ENCODE data around the gene EBLN1. TPM values are rescaled to one million over a fixed set of nuclear protein-coding genes. Genes with fewer than 3 reads are reported as not detected.
"Not testable (repeated sequence)": the region's sequence is repeated elsewhere in the genome, so short reads cannot be mapped to it uniquely, and the experiment has no call there.

EBLN1 gene
- total RNA-seq, 1 experiment from 2014 or later, result 0.17 TPM

DNA sequence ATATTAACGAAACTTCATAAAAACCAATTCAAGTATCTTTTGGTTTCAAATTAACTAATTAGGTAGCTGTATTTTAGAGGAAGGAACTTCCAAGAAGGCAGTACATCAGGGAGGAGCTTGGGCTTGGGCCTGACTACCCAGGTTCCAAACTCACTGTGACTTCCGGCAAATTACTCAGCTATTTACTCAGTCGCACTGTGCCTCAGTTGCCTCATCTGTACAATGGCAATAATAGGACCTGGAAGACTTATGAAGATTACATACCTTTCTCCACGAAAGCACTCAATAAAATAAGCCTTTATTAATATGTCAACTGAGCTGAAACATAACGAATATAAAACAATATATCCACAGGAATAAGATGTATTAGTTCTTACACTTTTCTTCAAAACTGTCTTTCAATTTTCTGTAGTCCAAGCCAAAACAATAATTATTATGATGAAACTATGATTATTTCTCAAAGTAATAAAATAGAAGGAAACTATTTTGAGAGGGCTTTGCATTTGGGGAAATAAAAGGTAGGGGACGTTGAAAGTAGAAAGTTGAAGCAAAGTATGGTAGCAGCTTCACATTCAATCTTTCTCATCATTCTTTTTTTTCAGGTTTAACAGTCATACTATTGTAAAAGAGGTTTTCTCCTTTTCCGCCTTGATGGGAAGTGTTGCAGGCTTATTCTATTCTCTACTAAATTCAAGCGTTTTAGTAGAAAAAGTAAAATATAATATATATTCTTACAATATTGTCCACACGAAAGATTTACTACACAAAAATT, 10.5 kb upstream of the EBLN1 start:
- no peak for DNase-seq (ENCODE audit: low read depth)

DNA sequence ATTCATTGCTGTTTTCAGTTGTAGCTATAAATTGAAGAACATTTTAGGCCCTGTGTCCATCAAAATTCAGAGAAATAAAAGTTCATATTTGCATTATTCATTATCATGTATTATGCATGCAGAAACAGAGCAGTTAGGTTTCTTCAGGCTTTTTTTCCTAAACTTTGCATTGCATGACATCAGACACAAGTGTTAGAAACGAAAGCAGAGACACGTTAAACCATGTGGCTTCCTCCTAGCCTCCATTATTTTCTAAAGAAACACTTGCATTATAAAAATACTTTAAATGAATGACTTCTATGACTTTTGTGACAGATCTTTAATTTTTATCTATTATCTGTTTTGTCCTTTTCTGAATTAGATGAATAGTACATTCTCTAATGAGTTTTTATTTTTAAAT, 8.8 kb upstream of the EBLN1 start:
- DNase-seq (ENCODE audit: low read depth), result no peak

DNA sequence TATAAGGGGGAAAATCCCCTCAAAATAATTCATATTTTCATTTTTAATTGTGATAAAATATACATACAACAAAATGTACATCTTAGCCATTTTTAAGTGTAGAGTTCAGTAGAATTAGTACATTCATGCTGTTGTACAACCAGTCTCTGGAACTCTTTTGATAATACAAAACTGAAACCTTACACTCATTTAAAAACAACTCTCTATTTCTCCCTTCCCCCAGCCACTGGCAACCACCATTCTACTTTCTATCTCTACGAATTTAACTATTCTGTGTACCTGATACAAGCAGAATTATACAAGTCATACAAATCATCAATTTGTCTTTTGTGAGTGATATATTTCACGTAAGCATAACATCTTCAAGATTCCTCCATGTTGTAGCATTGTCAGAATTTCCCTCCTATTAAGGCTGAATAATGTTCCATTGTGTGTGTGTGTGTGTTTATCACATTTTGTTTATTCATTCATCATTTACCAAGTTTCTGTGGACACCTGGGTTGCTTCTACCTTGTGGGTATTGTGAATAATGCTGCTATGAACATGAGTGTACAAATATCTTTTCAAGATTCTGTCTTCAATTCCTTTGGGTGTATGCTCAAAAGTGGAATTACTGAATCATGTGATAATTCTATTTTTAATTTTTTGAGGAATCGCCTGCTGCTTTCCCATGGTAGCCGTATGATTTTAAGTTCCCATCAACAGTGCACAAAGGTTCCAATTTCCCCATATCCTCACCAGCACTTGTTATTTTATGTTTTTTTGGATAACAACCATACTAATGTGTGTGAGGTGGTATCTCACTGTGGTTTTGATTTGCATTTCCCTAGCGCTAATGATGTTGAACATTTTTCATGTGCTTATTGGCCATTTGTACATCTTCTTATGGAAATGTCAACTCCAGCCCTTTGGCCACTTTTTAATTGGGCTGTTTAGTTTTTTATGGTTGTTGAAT, 4.7 kb upstream of the EBLN1 start:
- DNase-seq (ENCODE audit: low read depth), result no peak

DNA sequence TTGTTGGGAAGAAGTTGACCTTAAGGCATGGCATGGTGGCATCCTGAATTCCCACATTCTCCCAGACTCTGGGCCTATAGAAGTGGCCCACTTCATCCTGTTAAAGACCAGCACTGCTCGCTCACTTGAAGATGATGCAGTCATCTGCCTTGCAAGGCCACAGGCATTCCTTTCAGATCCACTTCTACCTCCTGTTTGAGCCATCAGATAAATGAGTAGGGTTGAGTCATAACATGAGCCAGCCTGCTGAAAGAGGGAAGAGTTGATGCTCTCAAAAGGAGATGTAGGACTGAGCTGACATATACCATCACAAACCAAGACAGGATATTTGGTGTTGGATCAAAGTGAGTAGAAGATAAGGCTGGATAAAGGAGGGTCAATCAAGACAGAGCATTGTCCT, 1.5 kb upstream of the EBLN1 start:
- peak; percentile 39 for DNase-seq (ENCODE audit: low read depth)

DNA sequence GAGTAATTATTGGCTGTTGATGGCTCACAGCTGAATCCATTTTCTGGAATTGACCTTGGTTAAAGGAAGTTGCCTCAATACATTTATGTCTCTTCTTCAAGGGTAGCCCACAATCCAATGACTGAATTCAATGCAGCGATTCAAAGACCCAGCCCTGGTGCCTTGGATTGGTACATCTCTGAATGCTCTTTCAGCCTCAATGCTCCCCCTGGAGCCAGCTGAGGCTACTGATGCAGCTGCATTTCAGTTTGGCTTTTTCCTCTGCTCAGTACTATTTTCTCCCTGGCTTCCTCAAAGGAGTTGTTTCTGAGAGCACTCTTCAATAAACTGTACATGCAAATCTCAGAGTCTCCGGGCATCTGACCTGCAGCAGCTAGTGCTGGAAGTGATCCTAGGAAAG, 633 bp upstream of the EBLN1 start:
- no peak for DNase-seq (ENCODE audit: low read depth)

DNA sequence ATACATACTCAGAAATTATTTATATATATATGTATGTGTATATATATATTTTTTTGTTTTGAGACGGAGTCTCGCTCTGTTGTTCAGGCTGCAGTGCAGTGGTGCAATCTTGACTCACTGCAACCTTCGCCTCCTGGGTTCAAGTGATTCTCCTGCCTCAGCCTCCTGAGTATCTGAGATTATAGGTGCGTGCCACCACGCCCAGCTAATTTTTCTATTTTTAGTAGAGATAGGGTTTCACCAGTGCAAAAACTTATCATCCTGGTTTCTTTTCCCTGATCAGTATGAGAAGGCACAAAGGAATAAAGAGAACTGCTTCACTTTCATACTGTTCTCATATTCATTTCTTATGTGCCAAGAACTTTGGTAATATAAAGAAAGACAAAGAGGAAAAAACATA, 731 bp downstream of the EBLN1 start:
- not testable (repeated sequence) for DNase-seq (ENCODE audit: low read depth)

DNA sequence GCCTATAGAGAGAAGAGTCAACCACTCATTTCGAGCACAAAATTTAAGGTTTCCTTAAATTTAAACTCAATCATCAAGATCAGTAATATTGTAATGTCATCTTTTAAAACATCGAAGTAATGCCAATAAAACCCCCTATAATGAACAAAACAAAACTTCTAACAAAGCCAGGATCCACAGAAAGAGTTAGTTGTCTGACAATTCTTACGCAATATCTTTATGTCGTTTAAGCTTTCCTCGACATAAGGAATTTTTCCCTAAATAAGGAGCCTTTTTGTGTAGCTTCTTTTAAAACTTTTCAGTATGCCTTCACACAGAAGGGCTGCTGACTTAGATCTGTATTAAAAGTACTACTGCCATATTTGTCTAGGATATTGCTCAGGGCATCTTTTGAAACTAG, 7.5 kb downstream of the EBLN1 start:
- DNase-seq (ENCODE audit: low read depth), result no peak

DNA sequence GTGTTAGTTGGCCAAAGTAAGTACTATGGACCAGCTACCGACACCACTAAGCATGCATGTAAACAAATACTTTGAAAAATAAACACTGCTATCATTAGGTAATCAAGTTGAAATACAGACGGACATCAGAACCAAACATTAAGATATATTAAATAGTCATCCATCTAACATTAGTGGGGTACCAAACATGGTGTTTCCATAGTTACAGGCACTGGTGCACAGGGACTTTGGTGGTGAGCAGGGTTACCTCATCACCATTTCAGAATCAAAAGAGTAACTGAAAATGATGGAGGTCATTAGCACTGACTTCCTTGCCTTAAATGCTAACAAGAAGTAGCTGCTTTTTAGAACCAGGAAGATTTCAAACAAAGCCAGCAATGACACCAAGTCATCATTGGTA, 23.9 kb downstream of the EBLN1 start:
- DNase-seq (ENCODE audit: low read depth), result no peak

DNA sequence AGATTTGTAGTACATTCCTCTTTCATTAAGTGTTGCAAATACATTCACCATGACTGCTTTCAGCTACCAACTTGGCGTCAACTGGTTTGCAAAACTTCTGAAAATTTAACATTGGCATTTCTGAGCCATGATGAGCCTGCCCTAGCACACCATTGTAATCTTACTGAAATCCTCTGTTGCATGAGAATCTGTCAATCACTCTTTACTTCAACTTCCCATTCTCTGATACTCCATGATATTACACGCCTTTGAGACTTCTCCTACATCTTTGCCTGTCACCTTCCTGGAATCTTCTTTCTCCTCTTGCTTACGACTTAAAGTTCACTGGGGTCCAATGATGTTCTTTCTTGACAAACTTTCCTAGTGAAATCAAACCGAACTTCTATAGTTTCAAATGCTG, 32.2 kb downstream of the EBLN1 start:
- DNase-seq (ENCODE audit: low read depth), result no peak

DNA sequence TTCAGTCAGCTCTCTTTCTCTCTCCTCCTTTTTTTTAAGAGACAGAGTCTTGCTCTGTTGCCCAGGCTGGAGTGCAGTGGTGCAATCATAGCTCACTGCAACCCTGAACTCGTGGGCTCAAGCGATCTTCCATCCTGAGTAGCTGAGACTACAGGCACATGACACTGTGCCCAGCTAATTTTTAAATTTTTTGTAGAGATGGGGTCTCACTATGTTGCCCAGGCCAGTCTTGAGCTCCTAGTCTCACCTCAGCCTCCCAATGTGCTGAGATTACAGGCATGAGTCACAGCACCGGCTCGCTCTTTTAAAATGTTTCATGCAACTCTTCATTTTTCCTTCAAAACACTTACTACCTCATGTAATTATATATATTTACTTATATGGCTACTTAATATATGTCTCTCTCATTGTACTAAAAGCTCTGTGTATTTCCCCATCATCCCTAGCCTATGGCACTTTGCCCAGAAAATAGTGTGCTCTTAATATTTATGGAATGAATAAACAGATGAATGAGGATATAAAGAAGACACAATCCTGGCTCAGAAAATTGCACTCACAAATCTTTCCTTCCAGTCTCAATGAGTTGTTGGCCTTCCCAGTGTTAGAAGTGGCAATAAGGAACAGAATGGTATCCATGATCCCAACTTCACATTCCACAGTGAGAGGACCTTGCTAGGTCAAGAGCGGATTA, 33.9 kb downstream of the EBLN1 start:
- DNase-seq (ENCODE audit: low read depth), result no peak

DNA sequence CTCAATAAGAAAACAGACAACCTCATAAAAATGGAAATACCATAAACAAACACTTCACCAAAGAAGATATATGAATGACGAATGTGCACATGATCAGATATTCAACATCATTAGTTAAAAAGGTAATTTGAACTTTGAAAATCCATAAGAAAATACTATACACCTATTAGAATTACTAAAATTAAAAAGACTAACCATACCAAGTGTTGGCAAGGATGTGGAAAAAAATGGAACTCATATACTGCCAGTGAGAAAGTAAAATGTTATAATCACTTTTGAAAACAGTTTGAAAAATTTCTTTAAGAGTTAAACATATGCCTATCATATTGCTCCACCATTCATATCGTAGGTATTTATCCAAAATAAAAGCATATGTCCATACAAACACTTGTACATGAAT, 37.1 kb downstream of the EBLN1 start:
- DNase-seq (ENCODE audit: low read depth), result no peak

DNA sequence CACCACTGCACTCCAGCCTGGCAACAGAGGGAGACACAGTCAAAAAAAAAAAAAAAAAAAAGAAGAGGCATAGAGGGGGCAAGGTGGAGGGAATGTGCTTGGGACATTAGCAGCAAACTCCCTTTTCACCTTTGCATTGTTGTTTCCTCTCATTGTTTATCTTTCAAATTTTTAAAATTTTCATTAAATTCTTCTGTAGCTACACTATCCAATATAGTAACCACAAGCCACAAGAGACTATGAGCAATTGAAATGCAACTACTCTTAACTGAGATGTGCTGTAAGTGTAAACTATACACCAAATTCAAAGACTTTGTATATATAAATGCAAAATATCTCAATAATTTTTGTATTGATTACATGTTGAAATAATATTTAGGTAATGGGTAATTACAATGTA, 43.4 kb downstream of the EBLN1 start:
- peak; percentile 9 for DNase-seq (ENCODE audit: low read depth)

DNA sequence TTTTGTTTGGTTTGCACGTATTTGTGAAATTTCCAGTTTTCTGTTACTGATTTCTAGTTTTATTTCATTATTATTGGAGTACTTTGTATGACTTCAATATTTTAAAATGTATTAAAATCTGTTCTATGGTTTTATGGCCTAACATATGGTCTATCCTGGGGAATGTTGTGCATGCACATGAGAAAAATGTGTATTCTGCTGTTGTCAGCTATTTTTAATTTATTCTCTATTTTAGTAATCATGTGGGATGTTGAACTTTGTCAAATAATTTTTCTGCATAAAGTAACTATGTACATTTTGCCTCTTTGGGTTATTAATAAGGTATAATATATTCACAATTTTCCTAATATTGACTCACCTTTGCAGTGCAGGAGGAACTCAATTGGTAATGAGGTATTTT, 46.7 kb downstream of the EBLN1 start:
- DNase-seq (ENCODE audit: low read depth), result no peak

DNA sequence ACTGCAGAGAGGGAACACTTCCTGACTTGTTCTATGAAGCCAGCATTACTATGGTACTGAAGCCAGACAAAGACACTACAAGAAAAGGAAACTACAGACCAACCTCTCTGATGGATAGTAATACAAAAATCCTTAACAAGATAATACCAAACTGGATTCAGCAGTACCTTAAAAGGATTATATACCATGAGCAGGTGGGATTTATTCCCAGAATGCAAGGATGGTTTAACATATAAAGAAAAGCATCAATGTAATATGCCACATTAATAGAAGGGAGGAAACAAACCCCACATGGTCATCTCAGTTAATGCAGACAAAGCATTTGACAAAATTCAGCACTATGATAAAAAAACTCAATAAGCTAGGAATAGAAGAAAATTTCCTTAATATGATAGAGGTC, 47.2 kb downstream of the EBLN1 start:
- no peak for DNase-seq (ENCODE audit: low read depth)

DNA sequence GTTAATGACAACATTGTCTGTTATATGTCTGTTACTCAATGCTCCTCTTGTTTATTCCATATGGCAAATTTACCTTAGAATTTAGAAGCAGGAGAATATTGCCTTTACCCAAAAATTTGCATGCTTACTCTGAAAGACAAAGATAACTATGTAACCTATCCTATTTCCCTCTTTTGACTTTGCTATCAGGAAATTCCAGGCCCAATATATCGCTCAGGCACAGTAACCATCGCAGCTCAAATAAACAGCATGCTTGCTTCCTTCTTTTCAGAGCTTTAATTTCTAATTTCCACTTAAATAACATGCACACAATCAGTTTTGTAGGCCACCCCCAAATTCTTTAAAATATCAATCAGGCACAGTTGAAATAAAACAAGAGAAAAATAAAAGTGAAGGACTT, 57.8 kb downstream of the EBLN1 start:
- DNase-seq (ENCODE audit: low read depth), result no peak

DNA sequence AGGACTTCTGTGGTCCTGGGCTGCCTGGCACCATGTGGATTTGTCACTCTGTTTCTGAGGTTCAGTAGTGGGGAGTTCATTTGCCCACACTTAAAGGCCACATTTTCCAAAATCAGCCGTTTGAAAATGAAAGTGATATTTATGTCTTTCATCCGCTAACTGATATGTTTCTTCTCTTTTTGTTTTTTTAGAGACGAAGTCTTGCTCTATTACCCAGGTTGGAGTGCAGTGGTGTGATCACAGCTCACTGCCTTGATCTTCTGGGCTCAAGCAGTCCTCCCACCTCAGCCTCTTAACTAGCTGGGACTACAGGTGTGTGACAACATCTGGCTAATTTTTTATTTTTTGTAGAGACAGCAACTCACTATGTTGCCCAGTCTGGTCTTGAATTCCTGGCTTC, 58.6 kb downstream of the EBLN1 start:
- no peak for DNase-seq (ENCODE audit: low read depth)

Other genes starting within 250 kb of the EBLN1 start
- 15.1 and 26.5 TPM in 2 replicates for gene DNAJC1, start 214.3 kb downstream of the EBLN1 start, total RNA-seq (2014; rRNA removed; shearing (Covaris generic))
- gene COMMD3, start 98.4 kb upstream of the EBLN1 start, total RNA-seq (2014; rRNA removed; shearing (Covaris generic)), result 11.9 and 26.8 TPM in 2 replicates
- gene BMI1, start 103.1 kb upstream of the EBLN1 start, total RNA-seq (2014; rRNA removed; shearing (Covaris generic)), result 34.2 and 34.4 TPM in 2 replicates
- gene SPAG6, start 127.5 kb upstream of the EBLN1 start, total RNA-seq (2014; rRNA removed; shearing (Covaris generic)), result 0.02 and 1.4 TPM in 2 replicates

All from M059J (cell line).